ENCODE results near the gene CERS6.

The CERS6 gene

GRCh38 chr2:168445960-168446359 lies 10.1 kb upstream of the CERS6 start:
- DNase-seq, result no peak

GRCh38 chr2:168448980-168449379 lies 7.1 kb upstream of the CERS6 start:
- DNase-seq, result no peak

GRCh38 chr2:168449419-168449818 lies 6.7 kb upstream of the CERS6 start:
- DNase-seq, result no peak

- DNase-seq, result no peak
These were observed 5.9 kb upstream of the CERS6 start for GRCh38 chr2:168450171-168450570.

- no peak for DNase-seq
These were observed 5.3 kb upstream of the CERS6 start for GRCh38 chr2:168450732-168451131.

- no peak for DNase-seq
These were observed 3.3 kb upstream of the CERS6 start for GRCh38 chr2:168452781-168453180.

GRCh38 chr2:168453404-168453803 lies 2.7 kb upstream of the CERS6 start:
- no peak for DNase-seq

- DNase-seq, result no peak
These were observed 1.1 kb upstream of the CERS6 start for GRCh38 chr2:168454737-168455644.

- DNase-seq, result no peak
These were observed 583 bp downstream of the CERS6 start for GRCh38 chr2:168456521-168457189.

GRCh38 chr2:168457190-168457895 lies 1.3 kb downstream of the CERS6 start:
- DNase-seq, result no peak

GRCh38 chr2:168458139-168458538 lies 2.1 kb downstream of the CERS6 start:
- DNase-seq, result no peak

GRCh38 chr2:168459256-168459655 lies 3.2 kb downstream of the CERS6 start:
- DNase-seq, result no peak

- DNase-seq, result no peak
These were observed 4.5 kb downstream of the CERS6 start for GRCh38 chr2:168460571-168460970.

- DNase-seq, result no peak
These were observed 5.3 kb downstream of the CERS6 start for GRCh38 chr2:168461178-168461941.

GRCh38 chr2:168461942-168462331 lies 5.9 kb downstream of the CERS6 start:
- DNase-seq, result no peak

- no peak for DNase-seq
These were observed 6.5 kb downstream of the CERS6 start for GRCh38 chr2:168462543-168463045.

GRCh38 chr2:168465594-168465993 lies 9.5 kb downstream of the CERS6 start:
- no peak for DNase-seq

- DNase-seq, result no peak
These were observed 10.2 kb downstream of the CERS6 start for GRCh38 chr2:168466190-168466737.

GRCh38 chr2:168466834-168467565 lies 10.9 kb downstream of the CERS6 start:
- no peak for DNase-seq

GRCh38 chr2:168467729-168468128 lies 11.7 kb downstream of the CERS6 start:
- no peak for DNase-seq

GRCh38 chr2:168468354-168468753 lies 12.3 kb downstream of the CERS6 start:
- no peak for DNase-seq
